ENCODE results near the gene SCEL. TPM values are rescaled to one million over a fixed set of nuclear protein-coding genes. Genes with fewer than 3 reads are reported as not detected.

Gene SCEL
- polyA plus RNA-seq, 1 donor from 2014 or later, result 0.24 TPM

GRCh38 chr13:77530875-77531274 lies 4.6 kb upstream of the SCEL start:
- Histone ChIP-seq H3K79me2 (replicated peaks; ENCODE audit: insufficient read depth, low read length) (no peaks in the 10 kb centered on the region), H3K9me2 (ENCODE audit: insufficient read depth, low read length) (no peaks in the 10 kb centered on the region), H3F3A (ENCODE audit: insufficient read depth, low read length, poor library complexity, severe bottlenecking) (no peaks in the 10 kb centered on the region), H4K20me1 (ENCODE audit: insufficient read depth) (no peaks in the 10 kb centered on the region), H3K27me3 (ENCODE audit: insufficient read depth, low read depth, low read length) (no peaks in the 10 kb centered on the region), H2AFZ (ENCODE audit: low read depth, low read length) (no peak overlapping the region), H3K9ac (ENCODE audit: low read length) (no peak overlapping the region), H3K9me3 (ENCODE audit: low read length) (no peaks in the 10 kb centered on the region), H3K36me3 (ENCODE audit: insufficient read depth, low read length) (no peaks in the 10 kb centered on the region), H3K4me3 (ENCODE audit: low read length) (no peak overlapping the region), H3K4me2 (ENCODE audit: low read length) (no peak overlapping the region), H3K27ac (ENCODE audit: low read length) (no peak overlapping the region)
- TF ChIP-seq MXI1 (conservative IDR thresholded peaks at IDR 0.05; ENCODE audit: poor library complexity, severe bottlenecking), result no peak
- no peak for TF ChIP-seq TAF1 (IDR thresholded peaks at IDR 0.05; ENCODE audit: low read depth)
- no peak for TF ChIP-seq SMC3 (conservative IDR thresholded peaks at IDR 0.05; ENCODE audit: poor library complexity)
- TF ChIP-seq, protein P1, sequence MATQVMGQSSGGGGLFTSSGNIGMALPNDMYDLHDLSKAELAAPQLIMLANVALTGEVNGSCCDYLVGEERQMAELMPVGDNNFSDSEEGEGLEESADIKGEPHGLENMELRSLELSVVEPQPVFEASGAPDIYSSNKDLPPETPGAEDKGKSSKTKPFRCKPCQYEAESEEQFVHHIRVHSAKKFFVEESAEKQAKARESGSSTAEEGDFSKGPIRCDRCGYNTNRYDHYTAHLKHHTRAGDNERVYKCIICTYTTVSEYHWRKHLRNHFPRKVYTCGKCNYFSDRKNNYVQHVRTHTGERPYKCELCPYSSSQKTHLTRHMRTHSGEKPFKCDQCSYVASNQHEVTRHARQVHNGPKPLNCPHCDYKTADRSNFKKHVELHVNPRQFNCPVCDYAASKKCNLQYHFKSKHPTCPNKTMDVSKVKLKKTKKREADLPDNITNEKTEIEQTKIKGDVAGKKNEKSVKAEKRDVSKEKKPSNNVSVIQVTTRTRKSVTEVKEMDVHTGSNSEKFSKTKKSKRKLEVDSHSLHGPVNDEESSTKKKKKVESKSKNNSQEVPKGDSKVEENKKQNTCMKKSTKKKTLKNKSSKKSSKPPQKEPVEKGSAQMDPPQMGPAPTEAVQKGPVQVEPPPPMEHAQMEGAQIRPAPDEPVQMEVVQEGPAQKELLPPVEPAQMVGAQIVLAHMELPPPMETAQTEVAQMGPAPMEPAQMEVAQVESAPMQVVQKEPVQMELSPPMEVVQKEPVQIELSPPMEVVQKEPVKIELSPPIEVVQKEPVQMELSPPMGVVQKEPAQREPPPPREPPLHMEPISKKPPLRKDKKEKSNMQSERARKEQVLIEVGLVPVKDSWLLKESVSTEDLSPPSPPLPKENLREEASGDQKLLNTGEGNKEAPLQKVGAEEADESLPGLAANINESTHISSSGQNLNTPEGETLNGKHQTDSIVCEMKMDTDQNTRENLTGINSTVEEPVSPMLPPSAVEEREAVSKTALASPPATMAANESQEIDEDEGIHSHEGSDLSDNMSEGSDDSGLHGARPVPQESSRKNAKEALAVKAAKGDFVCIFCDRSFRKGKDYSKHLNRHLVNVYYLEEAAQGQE (IDR thresholded peaks at IDR 0.05; ENCODE audit: borderline replicate concordance), result no peak
- no peak for TF ChIP-seq EP300 (conservative IDR thresholded peaks at IDR 0.05; ENCODE audit: poor library complexity, severe bottlenecking)
- TF ChIP-seq POLR2AphosphoS5 (IDR thresholded peaks at IDR 0.05), result no peak
- no peak for TF ChIP-seq EZH2 (IDR thresholded peaks at IDR 0.05; ENCODE audit: borderline replicate concordance, insufficient read depth, low read length, poor library complexity, severe bottlenecking)
- TF ChIP-seq, protein P2, sequence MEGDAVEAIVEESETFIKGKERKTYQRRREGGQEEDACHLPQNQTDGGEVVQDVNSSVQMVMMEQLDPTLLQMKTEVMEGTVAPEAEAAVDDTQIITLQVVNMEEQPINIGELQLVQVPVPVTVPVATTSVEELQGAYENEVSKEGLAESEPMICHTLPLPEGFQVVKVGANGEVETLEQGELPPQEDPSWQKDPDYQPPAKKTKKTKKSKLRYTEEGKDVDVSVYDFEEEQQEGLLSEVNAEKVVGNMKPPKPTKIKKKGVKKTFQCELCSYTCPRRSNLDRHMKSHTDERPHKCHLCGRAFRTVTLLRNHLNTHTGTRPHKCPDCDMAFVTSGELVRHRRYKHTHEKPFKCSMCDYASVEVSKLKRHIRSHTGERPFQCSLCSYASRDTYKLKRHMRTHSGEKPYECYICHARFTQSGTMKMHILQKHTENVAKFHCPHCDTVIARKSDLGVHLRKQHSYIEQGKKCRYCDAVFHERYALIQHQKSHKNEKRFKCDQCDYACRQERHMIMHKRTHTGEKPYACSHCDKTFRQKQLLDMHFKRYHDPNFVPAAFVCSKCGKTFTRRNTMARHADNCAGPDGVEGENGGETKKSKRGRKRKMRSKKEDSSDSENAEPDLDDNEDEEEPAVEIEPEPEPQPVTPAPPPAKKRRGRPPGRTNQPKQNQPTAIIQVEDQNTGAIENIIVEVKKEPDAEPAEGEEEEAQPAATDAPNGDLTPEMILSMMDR (IDR thresholded peaks at IDR 0.05; ENCODE audit: poor library complexity, severe bottlenecking), result no peak
- no peak for TF ChIP-seq RAD21 (conservative IDR thresholded peaks at IDR 0.05)

DNA sequence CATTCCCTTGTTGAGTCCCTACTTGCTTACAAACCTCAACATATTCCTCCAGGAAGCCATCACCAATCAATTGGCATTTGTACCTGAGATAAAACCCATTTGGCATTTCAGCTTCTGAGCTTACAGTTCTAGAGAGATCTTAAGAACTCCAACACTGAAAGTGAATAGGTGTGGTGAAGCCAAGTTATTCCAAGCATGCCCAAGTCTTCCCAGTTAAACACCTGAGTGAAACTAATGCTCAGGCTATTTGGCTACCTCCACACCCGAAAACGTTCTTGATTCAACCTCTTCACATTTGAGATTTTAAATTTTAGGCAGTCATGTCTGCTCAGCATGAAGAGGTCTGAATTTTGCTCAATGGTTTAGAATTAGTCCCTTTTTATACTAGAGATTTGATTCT lies 2.5 kb upstream of the SCEL start:
- Histone ChIP-seq H2AFZ (ENCODE audit: low read depth, low read length) (no peak overlapping the region), H3K9me3 (ENCODE audit: low read length) (no peaks in the 10 kb centered on the region), H4K20me1 (ENCODE audit: insufficient read depth) (no peaks in the 10 kb centered on the region), H3K27ac (ENCODE audit: low read length) (no peak overlapping the region), H3K27me3 (ENCODE audit: insufficient read depth, low read depth, low read length) (no peaks in the 10 kb centered on the region), H3F3A (ENCODE audit: insufficient read depth, low read length, poor library complexity, severe bottlenecking) (no peaks in the 10 kb centered on the region), H3K4me2 (ENCODE audit: low read length) (no peak overlapping the region), H3K9me2 (ENCODE audit: insufficient read depth, low read length) (no peaks in the 10 kb centered on the region), H3K4me3 (ENCODE audit: low read length) (no peak overlapping the region), H3K36me3 (ENCODE audit: insufficient read depth, low read length) (no peaks in the 10 kb centered on the region), H3K79me2 (replicated peaks; ENCODE audit: insufficient read depth, low read length) (no peaks in the 10 kb centered on the region), H3K9ac (ENCODE audit: low read length) (no peak overlapping the region)
- TF ChIP-seq EZH2 (IDR thresholded peaks at IDR 0.05; ENCODE audit: borderline replicate concordance, insufficient read depth, low read length, poor library complexity, severe bottlenecking), result no peak
- TF ChIP-seq EP300 (conservative IDR thresholded peaks at IDR 0.05; ENCODE audit: poor library complexity, severe bottlenecking), result no peak
- TF ChIP-seq SMC3 (conservative IDR thresholded peaks at IDR 0.05; ENCODE audit: poor library complexity), result no peak
- no peak for TF ChIP-seq MXI1 (conservative IDR thresholded peaks at IDR 0.05; ENCODE audit: poor library complexity, severe bottlenecking)
- TF ChIP-seq, protein P2 (IDR thresholded peaks at IDR 0.05; ENCODE audit: poor library complexity, severe bottlenecking), result no peak
- TF ChIP-seq, protein P1 (IDR thresholded peaks at IDR 0.05; ENCODE audit: borderline replicate concordance), result no peak
- no peak for TF ChIP-seq TAF1 (IDR thresholded peaks at IDR 0.05; ENCODE audit: low read depth)
- no peak for TF ChIP-seq RAD21 (conservative IDR thresholded peaks at IDR 0.05)
- no peak for TF ChIP-seq POLR2AphosphoS5 (IDR thresholded peaks at IDR 0.05)
